ENCODE data around the gene KIF1C.

Gene KIF1C

DNA sequence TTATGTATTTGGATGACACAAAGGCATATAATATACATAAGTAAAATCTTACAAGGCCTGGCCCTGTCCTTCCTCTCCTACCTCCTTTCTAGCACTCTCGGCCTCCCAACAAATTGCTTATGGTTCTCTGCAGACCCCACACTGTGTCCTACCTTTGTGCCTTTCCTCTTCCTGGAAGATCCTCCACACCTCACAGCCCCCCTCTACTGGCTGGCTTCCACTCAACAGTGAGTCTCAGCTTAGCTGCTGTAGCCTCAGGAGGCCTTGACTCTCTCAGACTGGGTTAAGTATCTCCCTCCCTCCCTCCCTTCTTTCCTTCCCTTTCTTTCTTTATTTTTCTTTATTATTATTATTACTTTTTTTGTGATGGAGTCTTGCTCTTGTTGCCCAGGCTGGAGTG is 45.8 kb downstream of the KIF1C start (continued):
- no peak for TF ChIP-seq ZNF311 (tag by site-specific recombination; IDR thresholded peaks at IDR 0.05; ENCODE audit: borderline replicate concordance)
- no peak for TF ChIP-seq YY1 (tag by site-specific recombination; IDR thresholded peaks at IDR 0.05)
- TF ChIP-seq ZNF10 (tag by site-specific recombination; IDR thresholded peaks at IDR 0.05): no peak
- TF ChIP-seq ZNF791 (tag by site-specific recombination; IDR thresholded peaks at IDR 0.05): no peak
- TF ChIP-seq HOXD13 (CRISPR knock-in tag; IDR thresholded peaks at IDR 0.05; ENCODE audit: borderline replicate concordance): no peak
- no peak for TF ChIP-seq ZNF335 (tag by site-specific recombination; conservative IDR thresholded peaks at IDR 0.05)

DNA sequence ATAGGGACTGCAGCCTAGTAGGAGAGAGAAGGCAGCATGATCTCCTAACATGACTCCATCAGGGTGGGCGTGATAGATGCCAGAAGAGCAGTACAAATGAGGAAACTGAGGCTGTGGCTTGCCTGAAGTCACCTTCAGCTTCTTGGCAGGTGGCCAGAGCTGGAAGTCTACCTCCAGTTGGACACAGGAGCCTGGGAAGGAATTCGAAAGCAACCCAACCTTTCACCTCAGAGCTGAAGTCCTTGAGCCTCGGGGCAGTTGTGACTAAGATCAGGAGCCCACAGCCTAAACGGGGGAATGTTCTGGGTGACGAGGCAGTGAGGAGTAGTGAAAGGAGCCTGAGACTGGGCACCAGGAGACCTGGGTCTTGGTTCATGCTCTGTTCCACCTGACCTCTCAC is 46.9 kb downstream of the KIF1C start:
- Histone ChIP-seq H3K27ac (ENCODE audit: extremely low read depth, low read depth, low read length) (no peak overlapping the region), H3K9me3 (ENCODE audit: control insufficient read depth, insufficient read depth, low read depth, low read length) (no peaks in the 10 kb centered on the region), H3K4me3 (ENCODE audit: low read depth, low read length) (no peak overlapping the region), H3K4me1 (ENCODE audit: control insufficient read depth, insufficient read depth, low read length) (no peaks in the 10 kb centered on the region), H3K36me3 (ENCODE audit: control insufficient read depth in 2 of 2, insufficient read depth in 1 of 2, low read length in 2 of 2) (no peaks in the 10 kb centered on the region)
- TF ChIP-seq ZNF214 (tag by site-specific recombination; IDR thresholded peaks at IDR 0.05; ENCODE audit: borderline replicate concordance): no peak
- no peak for TF ChIP-seq ZFP3 (tag by site-specific recombination; IDR thresholded peaks at IDR 0.05; ENCODE audit: low read depth)
- TF ChIP-seq GLIS2 (tag by site-specific recombination; IDR thresholded peaks at IDR 0.05): no peak
- no peak for TF ChIP-seq ZNF660 (tag by site-specific recombination; IDR thresholded peaks at IDR 0.05)
- POLR2A ChIA-PET: interaction anchor here (0.5 kb wide), 1 partner anchor 410 kb away, joined by 3 read pairs; no protein-coding TSS in a partner anchor
- CTCF ChIA-PET: interaction anchor here (0.7 to 1.2 kb wide), 3 partner anchors 11 to 135 kb away, joined by 3 read pairs; no protein-coding TSS in a partner anchor

DNA sequence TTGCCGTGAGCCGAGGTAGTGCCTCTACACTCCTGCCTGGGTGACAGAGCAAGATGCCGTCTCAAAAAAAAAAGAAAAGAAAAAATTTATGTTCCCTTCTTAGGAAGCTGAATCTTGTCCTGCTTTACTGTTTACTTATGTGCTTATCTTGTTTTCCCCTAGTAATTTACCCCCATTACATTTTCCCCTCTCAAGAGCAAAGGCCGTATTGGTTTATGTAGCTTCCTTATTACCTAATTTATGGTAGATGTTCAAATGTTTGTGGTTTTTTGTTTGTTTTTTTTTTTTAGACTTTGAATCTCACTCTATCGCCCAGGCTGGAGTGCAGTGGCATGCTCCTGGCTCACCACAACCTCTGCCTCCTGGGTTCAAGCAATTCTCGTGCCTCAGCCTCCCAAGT is 47.7 kb downstream of the KIF1C start:
- TF ChIP-seq, protein P1, sequence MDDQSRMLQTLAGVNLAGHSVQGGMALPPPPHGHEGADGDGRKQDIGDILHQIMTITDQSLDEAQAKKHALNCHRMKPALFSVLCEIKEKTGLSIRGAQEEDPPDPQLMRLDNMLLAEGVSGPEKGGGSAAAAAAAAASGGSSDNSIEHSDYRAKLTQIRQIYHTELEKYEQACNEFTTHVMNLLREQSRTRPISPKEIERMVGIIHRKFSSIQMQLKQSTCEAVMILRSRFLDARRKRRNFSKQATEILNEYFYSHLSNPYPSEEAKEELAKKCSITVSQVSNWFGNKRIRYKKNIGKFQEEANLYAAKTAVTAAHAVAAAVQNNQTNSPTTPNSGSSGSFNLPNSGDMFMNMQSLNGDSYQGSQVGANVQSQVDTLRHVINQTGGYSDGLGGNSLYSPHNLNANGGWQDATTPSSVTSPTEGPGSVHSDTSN (CRISPR knock-in tag; IDR thresholded peaks at IDR 0.05): no peak
- no peak for TF ChIP-seq ZIC2 (tag by site-specific recombination; IDR thresholded peaks at IDR 0.05)
- TF ChIP-seq ZNF169 (tag by site-specific recombination; IDR thresholded peaks at IDR 0.05): no peak
- no peak for TF ChIP-seq ZNF174 (tag by site-specific recombination; IDR thresholded peaks at IDR 0.05)
- ChIA-PET CTCF (interaction anchor here (0.6 to 1.2 kb wide), 5 partner anchors 18 to 1912 kb away, joined by 3 read pairs; no protein-coding TSS in a partner anchor), POLR2A (interaction anchor here (0.9 kb wide), 1 partner anchor 11 kb away, joined by 4 read pairs; the partner anchor contains the start of gene SLC52A1)
- no peaks in the 10 kb centered on the region for H3K4me1 ChIP-seq (ENCODE audit: control insufficient read depth, insufficient read depth, low read length)
- no peaks in the 10 kb centered on the region for H3K9me3 ChIP-seq (ENCODE audit: control insufficient read depth, insufficient read depth, low read depth, low read length)
- H3K36me3 ChIP-seq (ENCODE audit: control insufficient read depth in 2 of 2, insufficient read depth in 1 of 2, low read length in 2 of 2): no peaks in the 10 kb centered on the region
- no peak overlapping the region for H3K4me3 ChIP-seq (ENCODE audit: low read depth, low read length)
- H3K27ac ChIP-seq (ENCODE audit: extremely low read depth, low read depth, low read length): no peak overlapping the region

GRCh38 chr17:5047446-5047845 is 49.7 kb downstream of the KIF1C start:
- H3K4me3 ChIP-seq (ENCODE audit: low read depth, low read length): no peak overlapping the region
- no peaks in the 10 kb centered on the region for H3K4me1 ChIP-seq (ENCODE audit: control insufficient read depth, insufficient read depth, low read length)
- ChIA-PET POLR2A (interaction anchor here (0.8 kb wide), 1 partner anchor 108 kb away, joined by 3 read pairs; the partner anchor contains the start of genes RNF167 and SLC25A11), CTCF (interaction anchor here (0.6 to 1.0 kb wide), 5 partner anchors 14 to 181 kb away, joined by 3 to 5 read pairs (median 4); no protein-coding TSS in a partner anchor)
- TF ChIP-seq RBAK (tag by site-specific recombination; IDR thresholded peaks at IDR 0.05): no peak
- no peak for TF ChIP-seq ZNF184 (tag by site-specific recombination; IDR thresholded peaks at IDR 0.05)
- TF ChIP-seq, protein P2, sequence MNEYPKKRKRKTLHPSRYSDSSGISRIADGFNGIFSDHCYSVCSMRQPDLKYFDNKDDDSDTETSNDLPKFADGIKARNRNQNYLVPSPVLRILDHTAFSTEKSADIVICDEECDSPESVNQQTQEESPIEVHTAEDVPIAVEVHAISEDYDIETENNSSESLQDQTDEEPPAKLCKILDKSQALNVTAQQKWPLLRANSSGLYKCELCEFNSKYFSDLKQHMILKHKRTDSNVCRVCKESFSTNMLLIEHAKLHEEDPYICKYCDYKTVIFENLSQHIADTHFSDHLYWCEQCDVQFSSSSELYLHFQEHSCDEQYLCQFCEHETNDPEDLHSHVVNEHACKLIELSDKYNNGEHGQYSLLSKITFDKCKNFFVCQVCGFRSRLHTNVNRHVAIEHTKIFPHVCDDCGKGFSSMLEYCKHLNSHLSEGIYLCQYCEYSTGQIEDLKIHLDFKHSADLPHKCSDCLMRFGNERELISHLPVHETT (tag by site-specific recombination; IDR thresholded peaks at IDR 0.05): no peak
- no peak for TF ChIP-seq ZNF585B (tag by site-specific recombination; IDR thresholded peaks at IDR 0.05)
- TF ChIP-seq ZNF76 (tag by site-specific recombination; IDR thresholded peaks at IDR 0.05; ENCODE audit: borderline replicate concordance, low read depth): no peak
- TF ChIP-seq PRDM1 (tag by site-specific recombination; IDR thresholded peaks at IDR 0.05): no peak
- TF ChIP-seq ZFP37 (tag by site-specific recombination; IDR thresholded peaks at IDR 0.05): no peak
- no peak for TF ChIP-seq BCL11A (tag by site-specific recombination; IDR thresholded peaks at IDR 0.05; ENCODE audit: low read depth)
- no peak for TF ChIP-seq ZNF157 (tag by site-specific recombination; IDR thresholded peaks at IDR 0.05)
- no peak for TF ChIP-seq ZNF16 (tag by site-specific recombination; IDR thresholded peaks at IDR 0.05; ENCODE audit: low read depth)
- TF ChIP-seq, protein P3, sequence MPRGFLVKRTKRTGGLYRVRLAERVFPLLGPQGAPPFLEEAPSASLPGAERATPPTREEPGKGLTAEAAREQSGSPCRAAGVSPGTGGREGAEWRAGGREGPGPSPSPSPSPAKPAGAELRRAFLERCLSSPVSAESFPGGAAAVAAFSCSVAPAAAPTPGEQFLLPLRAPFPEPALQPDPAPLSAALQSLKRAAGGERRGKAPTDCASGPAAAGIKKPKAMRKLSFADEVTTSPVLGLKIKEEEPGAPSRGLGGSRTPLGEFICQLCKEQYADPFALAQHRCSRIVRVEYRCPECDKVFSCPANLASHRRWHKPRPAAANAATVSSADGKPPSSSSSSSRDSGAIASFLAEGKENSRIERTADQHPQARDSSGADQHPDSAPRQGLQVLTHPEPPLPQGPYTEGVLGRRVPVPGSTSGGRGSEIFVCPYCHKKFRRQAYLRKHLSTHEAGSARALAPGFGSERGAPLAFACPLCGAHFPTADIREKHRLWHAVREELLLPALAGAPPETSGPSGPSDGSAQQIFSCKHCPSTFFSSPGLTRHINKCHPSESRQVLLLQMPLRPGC (tag by site-specific recombination; IDR thresholded peaks at IDR 0.05): no peak
- no peak for TF ChIP-seq ZNF146 (tag by site-specific recombination; IDR thresholded peaks at IDR 0.05)
- no peak for TF ChIP-seq MEIS1 (CRISPR knock-in tag; IDR thresholded peaks at IDR 0.05; ENCODE audit: borderline replicate concordance)
- no peak for TF ChIP-seq ZBTB7A (tag by site-specific recombination; IDR thresholded peaks at IDR 0.05; ENCODE audit: low read depth)
- H3K9me3 ChIP-seq (ENCODE audit: control insufficient read depth, insufficient read depth, low read depth, low read length): no peaks in the 10 kb centered on the region
- no peak overlapping the region for H3K27ac ChIP-seq (ENCODE audit: extremely low read depth, low read depth, low read length)
- H3K36me3 ChIP-seq (ENCODE audit: control insufficient read depth in 2 of 2, insufficient read depth in 1 of 2, low read length in 2 of 2): no peaks in the 10 kb centered on the region
